Astrocyte (in vitro differentiated cells and primary cell): ENCODE data around the gene C2CD2. TPM values are rescaled to one million over a fixed set of nuclear protein-coding genes. Genes with fewer than 3 reads are reported as not detected.

ENCODE experiments used
- DNase-seq: peaks from one replicate; pipeline ENCODE4 v3.0.0-alpha.2; 2010; ENCODE audit warnings: low read depth
- FAIRE-seq: peaks from 2 replicates; lab custom pipeline; 2011; peaks lifted over from hg19 to GRCh38; lab: Jason Lieb, UNC
- H2AFZ ChIP-seq: 2 replicates; pipeline ENCODE4 v1.6.0; 2012; ENCODE audit warnings: low read depth, low read length, inconsistent platforms
- H3K27ac ChIP-seq: 2 replicates; pipeline ENCODE4 v1.5.1; 2011; ENCODE audit warnings: low read depth, low read length, inconsistent platforms
- H3K27me3 ChIP-seq: 2 replicates; pipeline ENCODE4 v1.6.0; 2011; ENCODE audit warnings: low read length, inconsistent platforms; ENCODE audit not compliant: insufficient read depth
- H3K36me3 ChIP-seq: 2 replicates; pipeline ENCODE4 v1.5.1; 2011; ENCODE audit warnings: low read length, inconsistent platforms; ENCODE audit not compliant: insufficient read depth
- H3K4me1 ChIP-seq: 2 replicates; pipeline ENCODE4 v1.5.1; 2011; ENCODE audit warnings: low read length, inconsistent platforms; ENCODE audit not compliant: insufficient read depth
- H3K4me2 ChIP-seq: 2 replicates; pipeline ENCODE4 v1.6.0; 2012; ENCODE audit warnings: low read length, inconsistent platforms
- H3K4me3 ChIP-seq: 2 replicates; pipeline ENCODE4 v1.5.1; 2011; ENCODE audit warnings: low read depth, mild to moderate bottlenecking, low read length, inconsistent platforms; ENCODE audit not compliant: insufficient read depth
- H3K79me2 ChIP-seq: 2 replicates; pipeline ENCODE4 v1.6.0; 2012; ENCODE audit warnings: mild to moderate bottlenecking, low read length, inconsistent platforms; ENCODE audit not compliant: insufficient read depth
- H3K9ac ChIP-seq: 2 replicates; pipeline ENCODE4 v1.6.0; 2012; ENCODE audit warnings: mild to moderate bottlenecking, low read length, inconsistent platforms
- H3K9me3 ChIP-seq: 2 replicates; pipeline ENCODE4 v1.5.1; 2012; ENCODE audit warnings: low read depth, mild to moderate bottlenecking, low read length, inconsistent platforms; ENCODE audit not compliant: insufficient read depth
- H4K20me1 ChIP-seq: 2 replicates; pipeline ENCODE4 v1.6.0; 2012; ENCODE audit warnings: low read length, inconsistent platforms; ENCODE audit not compliant: insufficient read depth
- H3K27ac Mint-ChIP-seq: one replicate; pipeline ENCODE4 v1.8.0; 2021; ENCODE audit warnings: mild to moderate bottlenecking, mixed read lengths; ENCODE audit not compliant: unreplicated experiment
- H3K27me3 Mint-ChIP-seq: one replicate; pipeline ENCODE4 v1.8.0; 2021; ENCODE audit warnings: low read depth, mixed read lengths; ENCODE audit not compliant: unreplicated experiment
- H3K36me3 Mint-ChIP-seq: one replicate; pipeline ENCODE4 v1.8.0; 2021; ENCODE audit warnings: low read depth, mixed read lengths; ENCODE audit not compliant: unreplicated experiment
- H3K4me1 Mint-ChIP-seq: one replicate; pipeline ENCODE4 v1.8.0; 2021; ENCODE audit warnings: low read depth, mixed read lengths; ENCODE audit not compliant: unreplicated experiment
- H3K4me3 Mint-ChIP-seq: one replicate; pipeline ENCODE4 v1.8.0; 2021; ENCODE audit warnings: mild to moderate bottlenecking, moderate library complexity, mixed read lengths; ENCODE audit not compliant: unreplicated experiment
- H3K9me3 Mint-ChIP-seq: one replicate; pipeline ENCODE4 v1.8.0; 2021; ENCODE audit warnings: mild to moderate bottlenecking, mixed read lengths; ENCODE audit not compliant: unreplicated experiment
- EZH2 ChIP-seq: IDR thresholded peaks from 2 replicates; pipeline ENCODE4 v1.6.1; 2012; ENCODE audit warnings: mild to moderate bottlenecking, low read length, inconsistent platforms; ENCODE audit not compliant: insufficient read depth
- total RNA-seq: library from RNA; stranded (reverse); gene quantifications from 2 replicates; pipeline ENCODE4 v1.2.1, GENCODE V29; 2021
- TF ChIP-seq, protein P1 (sequence below): IDR thresholded peaks from 2 replicates; pipeline ENCODE4 v1.5.1; 2011; ENCODE audit warnings: low read depth, mild to moderate bottlenecking, inconsistent platforms, low read length, moderate library complexity; ENCODE audit not compliant: insufficient read depth

C2CD2 gene
- total RNA-seq, 1 donor from 2014 or later: 8.3 TPM

DNA sequence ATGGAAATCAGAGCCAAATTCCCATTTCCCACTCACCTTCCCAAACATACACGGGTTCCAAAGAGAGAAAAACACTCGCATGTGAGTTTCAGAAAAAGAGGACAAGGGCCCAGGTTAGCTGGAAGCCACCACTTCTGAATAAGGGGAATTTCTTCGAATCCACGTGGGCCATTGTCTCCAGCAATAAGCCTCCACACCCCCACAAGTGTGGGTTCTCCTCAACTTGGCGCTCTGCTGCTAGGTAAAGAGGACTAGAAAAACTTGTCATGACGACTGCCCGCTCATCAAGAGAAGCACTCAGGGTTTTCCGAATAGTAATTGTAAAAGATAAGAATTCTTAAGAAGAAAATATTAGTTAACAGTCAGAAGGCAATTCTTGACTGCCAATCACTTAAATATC is 105.3 kb downstream of the C2CD2 start:
- no peaks in the 10 kb centered on the region for H3K27me3 ChIP-seq
- FAIRE-seq (no peak), DNase-seq (no peak)
- TF ChIP-seq, protein P1, sequence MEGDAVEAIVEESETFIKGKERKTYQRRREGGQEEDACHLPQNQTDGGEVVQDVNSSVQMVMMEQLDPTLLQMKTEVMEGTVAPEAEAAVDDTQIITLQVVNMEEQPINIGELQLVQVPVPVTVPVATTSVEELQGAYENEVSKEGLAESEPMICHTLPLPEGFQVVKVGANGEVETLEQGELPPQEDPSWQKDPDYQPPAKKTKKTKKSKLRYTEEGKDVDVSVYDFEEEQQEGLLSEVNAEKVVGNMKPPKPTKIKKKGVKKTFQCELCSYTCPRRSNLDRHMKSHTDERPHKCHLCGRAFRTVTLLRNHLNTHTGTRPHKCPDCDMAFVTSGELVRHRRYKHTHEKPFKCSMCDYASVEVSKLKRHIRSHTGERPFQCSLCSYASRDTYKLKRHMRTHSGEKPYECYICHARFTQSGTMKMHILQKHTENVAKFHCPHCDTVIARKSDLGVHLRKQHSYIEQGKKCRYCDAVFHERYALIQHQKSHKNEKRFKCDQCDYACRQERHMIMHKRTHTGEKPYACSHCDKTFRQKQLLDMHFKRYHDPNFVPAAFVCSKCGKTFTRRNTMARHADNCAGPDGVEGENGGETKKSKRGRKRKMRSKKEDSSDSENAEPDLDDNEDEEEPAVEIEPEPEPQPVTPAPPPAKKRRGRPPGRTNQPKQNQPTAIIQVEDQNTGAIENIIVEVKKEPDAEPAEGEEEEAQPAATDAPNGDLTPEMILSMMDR: no peak
- no peak for TF ChIP-seq EZH2
- Mint-ChIP-seq H3K4me1 (peaks cover 2% of the 10 kb centered on the region), H3K27me3 (no peaks in the 10 kb centered on the region), H3K9me3 (no peaks in the 10 kb centered on the region), H3K36me3 (peaks cover 21% of the 10 kb centered on the region), H3K27ac (no peak overlapping the region), H3K4me3 (no peak overlapping the region)
- H4K20me1 ChIP-seq: peaks cover 4% of the 10 kb centered on the region
- H3K9ac ChIP-seq: no peak overlapping the region
- H3K79me2 ChIP-seq: no peaks in the 10 kb centered on the region
- H3K9me3 ChIP-seq: no peaks in the 10 kb centered on the region
- H3K4me1 ChIP-seq: no peaks in the 10 kb centered on the region
- H3K4me3 ChIP-seq: no peak overlapping the region
- H3K36me3 ChIP-seq: no peaks in the 10 kb centered on the region
- no peak overlapping the region for H2AFZ ChIP-seq
- no peak overlapping the region for H3K27ac ChIP-seq
- H3K4me2 ChIP-seq: no peak overlapping the region

DNA sequence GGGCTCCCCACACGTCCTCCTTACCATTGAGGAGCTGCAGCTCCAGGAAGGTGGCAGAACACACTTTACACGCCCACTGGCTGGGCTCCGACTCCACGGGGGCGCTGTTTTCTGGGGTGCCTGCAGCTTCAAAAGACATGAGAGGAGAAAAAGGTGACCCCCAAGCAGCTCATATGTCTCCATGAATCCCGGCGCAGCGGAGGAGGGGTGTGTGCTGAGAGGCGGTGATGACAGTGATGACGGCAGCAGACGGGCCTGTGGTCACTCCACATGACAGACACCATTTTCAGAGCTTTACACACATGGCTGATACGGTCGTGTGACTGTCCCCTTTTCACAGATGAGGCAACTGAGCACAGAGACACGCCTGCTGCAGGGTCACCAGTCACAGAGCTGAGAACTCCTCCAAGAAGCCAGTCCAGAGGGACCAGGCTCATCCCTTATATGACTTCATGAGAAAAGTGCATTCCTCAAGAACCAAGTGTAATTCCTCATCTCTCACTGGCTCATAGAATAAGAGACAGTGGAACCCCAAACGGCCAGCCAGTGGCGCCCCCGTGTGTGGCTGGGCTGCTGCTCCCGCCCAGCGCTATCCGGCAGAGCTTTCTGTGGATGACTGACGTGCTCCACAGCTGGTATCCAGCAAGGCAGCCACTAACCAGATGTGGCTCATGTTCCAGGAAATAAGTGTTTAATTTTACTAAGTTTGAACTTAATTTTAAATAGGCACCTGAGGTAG is 106.6 kb downstream of the C2CD2 start:
- no peak for TF ChIP-seq EZH2
- TF ChIP-seq, protein P1: no peak
- no peaks in the 10 kb centered on the region for H3K9me3 ChIP-seq
- Mint-ChIP-seq H3K4me1 (peaks cover 2% of the 10 kb centered on the region), H3K9me3 (no peaks in the 10 kb centered on the region), H3K36me3 (peaks cover 23% of the 10 kb centered on the region), H3K27me3 (no peaks in the 10 kb centered on the region), H3K4me3 (no peak overlapping the region), H3K27ac (no peak overlapping the region)
- no peaks in the 10 kb centered on the region for H3K79me2 ChIP-seq
- H3K4me2 ChIP-seq: no peak overlapping the region
- no peak overlapping the region for H3K27ac ChIP-seq
- H3K4me3 ChIP-seq: no peak overlapping the region
- peaks cover 4% of the 10 kb centered on the region for H4K20me1 ChIP-seq
- no peak for FAIRE-seq
- DNase-seq: no peak
- no peaks in the 10 kb centered on the region for H3K27me3 ChIP-seq
- H2AFZ ChIP-seq: no peak overlapping the region
- H3K9ac ChIP-seq: no peak overlapping the region
- H3K4me1 ChIP-seq: no peaks in the 10 kb centered on the region
- H3K36me3 ChIP-seq: no peaks in the 10 kb centered on the region

DNA sequence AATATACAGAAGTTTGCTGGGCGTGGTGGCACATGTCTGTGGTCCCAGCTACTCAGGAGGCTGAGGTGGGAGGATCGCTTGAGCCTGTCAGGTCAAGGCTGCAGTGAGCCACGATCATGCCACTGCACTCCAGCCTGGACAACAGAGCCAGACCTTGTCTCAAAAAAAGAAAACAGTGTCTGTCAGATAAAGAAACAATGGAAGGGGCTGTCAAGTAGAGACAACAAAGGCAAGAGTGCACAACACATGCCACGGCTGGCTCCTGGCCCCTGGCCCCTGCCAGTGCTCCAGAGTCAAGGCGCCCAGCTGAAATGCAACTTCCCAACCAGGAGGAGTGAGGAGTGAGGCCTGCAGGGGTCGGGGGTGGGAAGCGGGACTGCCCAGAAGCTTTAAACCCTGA is 107.3 kb downstream of the C2CD2 start:
- H3K79me2 ChIP-seq: no peaks in the 10 kb centered on the region
- Mint-ChIP-seq H3K9me3 (no peaks in the 10 kb centered on the region), H3K4me3 (no peak overlapping the region), H3K4me1 (peaks cover 2% of the 10 kb centered on the region), H3K27ac (no peak overlapping the region), H3K27me3 (no peaks in the 10 kb centered on the region), H3K36me3 (peaks cover 23% of the 10 kb centered on the region)
- FAIRE-seq: no peak
- no peak for TF ChIP-seq EZH2
- TF ChIP-seq, protein P1: no peak
- H3K9ac ChIP-seq: no peak overlapping the region
- H3K4me2 ChIP-seq: no peak overlapping the region
- DNase-seq: no peak
- no peak overlapping the region for H3K4me3 ChIP-seq
- no peaks in the 10 kb centered on the region for H3K36me3 ChIP-seq
- H4K20me1 ChIP-seq: peaks cover 4% of the 10 kb centered on the region
- H3K27ac ChIP-seq: no peak overlapping the region
- H3K9me3 ChIP-seq: no peaks in the 10 kb centered on the region
- no peak overlapping the region for H2AFZ ChIP-seq
- no peaks in the 10 kb centered on the region for H3K4me1 ChIP-seq
- no peaks in the 10 kb centered on the region for H3K27me3 ChIP-seq
